GM19468 (cell line): ENCODE results near the gene B4GALT3.

Experiments
- ATAC-seq: cut with Tn5 transposase; IDR thresholded peaks from one replicate; pipeline ENCODE4 v1.9.1; 2021; ENCODE audit warnings: mild to moderate bottlenecking, moderate library complexity, moderate number of reproducible peaks; ENCODE audit not compliant: unreplicated experiment; ENCODE audit errors: extremely low read depth

Gene B4GALT3

GRCh38 chr1:161189036-161189435, 11.7 kb upstream of the B4GALT3 start:
- ATAC-seq, result no peak

GRCh38 chr1:161188381-161188780, 11.1 kb upstream of the B4GALT3 start:
- ATAC-seq, result no peak

GRCh38 chr1:161187311-161187710, 10.0 kb upstream of the B4GALT3 start:
- ATAC-seq, result no peak

- ATAC-seq, result no peak
Observed at GRCh38 chr1:161185732-161186311, 8.5 kb upstream of the B4GALT3 start.

- ATAC-seq, result no peak
Observed at GRCh38 chr1:161185282-161185682, 8.0 kb upstream of the B4GALT3 start.

- ATAC-seq, result no peak
Observed at GRCh38 chr1:161182214-161182613, 4.9 kb upstream of the B4GALT3 start.

GRCh38 chr1:161180639-161181038, 3.3 kb upstream of the B4GALT3 start:
- no peak for ATAC-seq

GRCh38 chr1:161179698-161180097, 2.4 kb upstream of the B4GALT3 start:
- no peak for ATAC-seq

GRCh38 chr1:161177936-161178244, 583 bp upstream of the B4GALT3 start:
- no peak for ATAC-seq

GRCh38 chr1:161176468-161177111, 717 bp downstream of the B4GALT3 start:
- no peak for ATAC-seq

GRCh38 chr1:161175771-161176453, 1.4 kb downstream of the B4GALT3 start:
- ATAC-seq, result no peak

GRCh38 chr1:161174911-161175310, 2.4 kb downstream of the B4GALT3 start:
- ATAC-seq, result no peak

GRCh38 chr1:161173711-161174110, 3.6 kb downstream of the B4GALT3 start:
- no peak for ATAC-seq

- no peak for ATAC-seq
Observed at GRCh38 chr1:161172776-161173376, 4.4 kb downstream of the B4GALT3 start.

- no peak for ATAC-seq
Observed at GRCh38 chr1:161172349-161172748, 5.0 kb downstream of the B4GALT3 start.

- ATAC-seq, result no peak
Observed at GRCh38 chr1:161171696-161172095, 5.6 kb downstream of the B4GALT3 start.

GRCh38 chr1:161171191-161171590, 6.1 kb downstream of the B4GALT3 start:
- no peak for ATAC-seq

GRCh38 chr1:161168906-161169305, 8.4 kb downstream of the B4GALT3 start:
- ATAC-seq, result no peak

- no peak for ATAC-seq
Observed at GRCh38 chr1:161166669-161167548, 10.4 kb downstream of the B4GALT3 start.
